22Rv1 (cell line): ENCODE results near the gene EXOC1.

ENCODE experiments used
- ZFX ChIP-seq: fragments of 450-650 bp; IDR thresholded peaks from 2 replicates; pipeline ENCODE4 v1.6.1; 2017; ENCODE audit warnings: antibody characterized with exemption, borderline replicate concordance
- TF ChIP-seq, protein P1 (sequence below): fragments of 450-650 bp; IDR thresholded peaks from 2 replicates; pipeline ENCODE4 v1.5.1; 2017; ENCODE audit warnings: mild to moderate bottlenecking

- TF ChIP-seq, protein P1, sequence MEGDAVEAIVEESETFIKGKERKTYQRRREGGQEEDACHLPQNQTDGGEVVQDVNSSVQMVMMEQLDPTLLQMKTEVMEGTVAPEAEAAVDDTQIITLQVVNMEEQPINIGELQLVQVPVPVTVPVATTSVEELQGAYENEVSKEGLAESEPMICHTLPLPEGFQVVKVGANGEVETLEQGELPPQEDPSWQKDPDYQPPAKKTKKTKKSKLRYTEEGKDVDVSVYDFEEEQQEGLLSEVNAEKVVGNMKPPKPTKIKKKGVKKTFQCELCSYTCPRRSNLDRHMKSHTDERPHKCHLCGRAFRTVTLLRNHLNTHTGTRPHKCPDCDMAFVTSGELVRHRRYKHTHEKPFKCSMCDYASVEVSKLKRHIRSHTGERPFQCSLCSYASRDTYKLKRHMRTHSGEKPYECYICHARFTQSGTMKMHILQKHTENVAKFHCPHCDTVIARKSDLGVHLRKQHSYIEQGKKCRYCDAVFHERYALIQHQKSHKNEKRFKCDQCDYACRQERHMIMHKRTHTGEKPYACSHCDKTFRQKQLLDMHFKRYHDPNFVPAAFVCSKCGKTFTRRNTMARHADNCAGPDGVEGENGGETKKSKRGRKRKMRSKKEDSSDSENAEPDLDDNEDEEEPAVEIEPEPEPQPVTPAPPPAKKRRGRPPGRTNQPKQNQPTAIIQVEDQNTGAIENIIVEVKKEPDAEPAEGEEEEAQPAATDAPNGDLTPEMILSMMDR: no peak
- TF ChIP-seq ZFX: no peak
Measured at GRCh38 chr4:55931833-55932232, 78.4 kb downstream of the EXOC1 start.
